HG03439 (cell line): Measurements from ENCODE around the gene CRMP1.
"Not testable (repeated sequence)": the region's sequence is repeated elsewhere in the genome, so short reads cannot be mapped to it uniquely, and the experiment has no call there.

Experiments
- ATAC-seq: cut with Tn5 transposase; IDR thresholded peaks from one replicate; pipeline ENCODE4 v1.9.1; 2021; ENCODE audit warnings: mild to moderate bottlenecking, moderate library complexity; ENCODE audit not compliant: unreplicated experiment

The CRMP1 gene

GRCh38 chr4:5863461-5864113 lies 29.3 kb downstream of the CRMP1 start:
- ATAC-seq = no peak

- no peak for ATAC-seq
These were observed 34.7 kb downstream of the CRMP1 start for GRCh38 chr4:5858020-5858769.

DNA sequence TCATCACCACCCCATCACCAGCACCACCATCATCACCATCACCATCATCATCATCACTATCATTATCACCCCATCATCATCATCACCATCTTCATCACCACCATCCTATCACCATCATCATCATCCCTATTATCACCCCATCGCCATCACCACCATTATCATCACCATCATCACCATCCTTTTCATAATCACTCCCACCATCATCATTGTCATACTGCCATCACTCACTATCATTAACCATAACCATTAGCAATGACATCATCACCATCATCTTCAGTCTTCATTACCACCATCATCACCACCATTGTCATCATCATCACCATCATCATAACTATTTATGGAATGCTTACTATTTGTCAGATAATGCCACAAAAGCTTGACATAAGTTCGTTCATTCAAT lies 35.7 kb downstream of the CRMP1 start:
- no peak for ATAC-seq

DNA sequence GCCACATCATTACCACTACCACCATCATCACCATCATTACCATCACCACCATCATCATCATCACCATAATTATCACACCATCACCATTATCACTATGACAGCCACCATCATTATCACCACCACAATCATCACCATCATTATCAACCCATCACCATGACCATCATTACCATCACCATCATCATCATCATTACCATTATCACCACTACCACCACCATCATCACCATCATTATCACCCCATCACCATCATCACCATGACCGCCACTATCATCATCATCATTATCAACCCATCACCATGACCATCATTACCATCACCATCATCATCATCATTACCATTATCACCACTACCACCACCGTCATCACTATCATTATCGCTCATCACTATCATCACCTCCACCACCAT lies 36.5 kb downstream of the CRMP1 start:
- ATAC-seq = not testable (repeated sequence)

GRCh38 chr4:5854929-5855328 lies 38.0 kb downstream of the CRMP1 start:
- no peak for ATAC-seq

DNA sequence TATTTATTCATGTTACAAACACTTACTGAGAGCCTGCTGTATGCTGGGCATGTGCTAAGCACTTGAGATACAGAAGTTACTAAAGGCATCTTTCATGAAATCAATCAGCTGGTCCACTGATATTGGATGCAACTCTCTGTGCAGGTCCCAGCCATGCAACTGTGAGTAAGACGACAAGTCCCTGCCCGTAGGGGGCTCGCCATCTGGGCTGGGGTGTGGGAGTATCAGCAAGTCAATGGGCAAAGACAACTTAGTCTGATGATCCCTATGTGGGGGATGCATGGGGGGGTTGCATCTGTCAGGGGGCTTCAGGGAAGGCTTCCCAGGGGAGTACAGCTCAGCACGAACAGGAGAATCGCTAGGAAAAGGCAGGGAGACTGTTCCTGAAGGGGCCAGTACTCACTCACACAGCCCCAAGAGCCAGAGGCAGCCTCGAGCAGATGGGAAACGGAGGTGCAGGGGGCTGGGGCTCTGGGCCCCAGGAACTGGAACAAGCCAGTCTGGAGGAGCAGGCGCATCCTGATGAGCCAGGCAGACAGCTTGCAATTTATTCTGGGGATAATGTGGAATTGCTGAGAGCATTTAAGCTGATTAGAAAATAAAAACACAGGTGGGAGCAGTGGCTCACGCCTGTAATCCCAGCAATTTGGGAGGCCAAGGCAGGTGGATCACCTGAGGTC lies 40.2 kb downstream of the CRMP1 start:
- ATAC-seq = no peak

GRCh38 chr4:5851637-5852301 lies 41.1 kb downstream of the CRMP1 start:
- ATAC-seq = no peak

GRCh38 chr4:5845035-5845905 lies 47.6 kb downstream of the CRMP1 start:
- no peak for ATAC-seq

GRCh38 chr4:5843573-5844530 lies 49.0 kb downstream of the CRMP1 start:
- ATAC-seq = no peak

DNA sequence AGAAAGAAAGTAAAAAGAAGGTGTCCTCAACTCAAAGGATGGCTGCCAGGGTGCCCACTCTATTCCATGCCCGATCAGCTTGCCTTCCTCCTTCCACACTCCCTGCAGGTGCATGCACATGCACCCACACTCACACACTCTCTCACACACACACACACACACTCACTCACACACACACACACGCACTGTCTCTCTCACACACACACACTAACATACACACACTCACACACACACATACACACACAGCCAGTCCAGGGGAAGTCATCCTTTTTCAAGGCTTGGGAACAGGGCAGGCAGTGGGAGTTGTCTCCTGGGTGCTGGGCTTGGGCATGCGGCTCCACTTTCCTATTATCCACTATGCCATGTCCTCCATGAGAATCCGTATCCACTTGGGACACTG lies 50.4 kb downstream of the CRMP1 start:
- ATAC-seq = no peak

GRCh38 chr4:5839751-5840674 lies 52.9 kb downstream of the CRMP1 start:
- no peak for ATAC-seq

DNA sequence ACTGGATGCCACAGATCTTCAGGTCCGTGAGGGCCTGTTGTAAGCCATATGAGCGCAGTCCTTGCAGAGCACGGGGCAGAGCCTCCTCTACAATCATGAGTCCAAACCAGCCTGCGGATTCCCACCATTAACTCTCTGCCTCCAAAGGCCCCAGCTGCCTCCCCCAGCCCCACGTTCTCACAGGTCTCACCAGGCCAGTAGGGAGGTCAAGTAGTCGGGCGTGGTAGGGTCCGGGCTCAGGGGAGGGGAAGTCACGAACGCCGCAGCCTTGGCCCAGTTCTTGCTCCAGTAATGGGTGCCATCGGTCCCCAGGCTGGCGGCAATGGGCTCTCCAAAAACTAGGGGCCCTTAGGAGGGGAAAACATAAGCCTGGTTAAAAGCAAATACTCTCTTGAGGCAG lies 53.6 kb downstream of the CRMP1 start:
- ATAC-seq = no peak

DNA sequence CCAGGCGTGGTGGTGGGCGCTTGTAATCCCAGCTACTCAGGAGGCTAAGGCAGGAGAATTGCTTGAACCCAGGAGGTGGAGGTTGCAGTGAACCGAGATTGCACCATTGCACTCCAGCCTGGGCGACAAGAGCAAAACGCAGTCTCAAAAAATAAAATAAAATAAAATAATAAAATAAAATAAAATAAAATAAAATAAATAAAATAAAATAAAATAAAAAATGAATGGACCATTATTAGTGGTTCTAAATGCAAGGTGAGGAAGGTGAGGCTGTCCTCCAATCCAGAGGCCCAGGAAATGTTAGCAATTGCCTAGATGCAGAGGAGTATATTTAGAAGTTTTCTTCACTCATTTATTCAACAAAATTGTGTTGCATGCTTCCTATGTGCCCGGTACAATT lies 55.4 kb downstream of the CRMP1 start:
- not testable (repeated sequence) for ATAC-seq

- ATAC-seq = no peak
These were observed 55.9 kb downstream of the CRMP1 start for GRCh38 chr4:5836943-5837342.

GRCh38 chr4:5828005-5828391 lies 64.9 kb downstream of the CRMP1 start:
- ATAC-seq = no peak

DNA sequence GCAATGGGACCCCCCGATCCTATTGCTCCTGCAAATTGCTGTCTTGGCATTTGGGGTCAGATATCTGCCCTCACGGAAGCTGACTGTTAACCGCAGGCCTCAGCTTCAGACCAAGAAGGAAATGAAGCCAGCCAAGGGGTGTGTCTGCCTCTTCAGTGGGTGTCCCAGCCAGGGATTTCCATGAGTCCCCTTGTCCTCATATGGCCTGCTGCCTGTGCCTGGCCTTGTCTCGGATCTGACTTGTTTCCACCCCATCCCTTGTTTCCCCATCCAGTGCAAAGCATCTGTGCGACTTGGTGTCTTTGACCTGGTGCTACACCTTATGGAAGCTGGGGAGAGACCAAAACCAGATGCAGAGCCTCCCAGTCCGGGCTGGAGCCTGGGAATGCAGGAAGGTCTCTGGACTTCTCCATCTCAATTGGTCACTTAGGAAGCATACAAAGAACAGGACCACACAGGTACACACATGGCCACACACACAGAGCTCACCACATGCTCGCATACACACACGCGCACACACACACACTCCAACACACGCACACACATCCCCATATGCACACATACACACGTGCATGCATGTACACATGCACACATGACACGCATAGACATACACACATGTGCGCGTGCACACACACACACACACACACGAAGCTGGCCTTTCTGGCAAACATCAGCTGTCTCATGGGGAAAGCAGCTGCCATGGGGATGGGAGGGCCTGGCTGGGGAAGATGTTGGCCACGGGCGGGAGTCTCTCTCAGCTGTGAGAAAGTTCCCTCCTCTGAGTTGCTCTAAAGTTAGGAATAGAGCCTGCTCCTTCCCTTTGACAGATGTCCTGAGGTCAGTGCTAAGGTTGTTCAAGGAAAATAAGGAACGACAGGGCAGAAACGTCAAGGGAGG lies 65.5 kb downstream of the CRMP1 start:
- no peak for ATAC-seq

DNA sequence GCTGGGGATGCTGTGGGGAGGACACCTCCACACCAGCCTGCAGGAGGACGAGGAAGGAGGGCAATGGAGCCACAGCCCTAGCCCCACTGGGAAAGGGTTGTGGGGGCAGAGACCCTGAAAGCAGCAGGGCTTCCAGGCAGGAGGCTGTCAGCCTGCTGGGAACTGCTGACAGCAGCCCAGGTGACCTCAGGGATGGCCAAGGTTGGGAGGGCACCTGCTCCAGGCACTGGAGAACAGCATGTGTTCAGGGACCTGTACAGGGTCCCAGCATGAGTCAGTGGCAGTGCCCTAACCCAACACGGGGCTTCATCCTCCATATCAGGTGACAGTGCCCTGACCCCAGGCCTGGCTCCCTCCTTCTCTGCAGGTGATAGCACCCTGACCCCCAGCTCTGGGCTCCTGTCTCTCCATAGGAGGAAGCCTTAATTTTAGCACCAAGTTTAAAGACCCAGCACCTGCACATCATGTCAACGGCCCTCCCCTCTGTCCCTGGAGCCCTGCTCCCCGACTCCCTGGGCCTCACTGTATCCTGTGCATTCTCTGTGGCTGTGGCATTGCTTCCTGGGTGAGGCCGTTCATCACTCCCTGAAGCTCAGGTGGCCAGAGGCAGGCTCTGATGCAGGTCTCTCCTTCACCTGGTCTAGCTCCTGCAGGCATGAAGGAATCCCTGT lies 66.3 kb downstream of the CRMP1 start:
- ATAC-seq = no peak
